HG02678 (cell line): ENCODE data around the gene COL6A3.
"Not testable (repeated sequence)": the region's sequence is repeated elsewhere in the genome, so short reads cannot be mapped to it uniquely, and the experiment has no call there.

Experiments
- ATAC-seq: cut with Tn5 transposase; IDR thresholded peaks from one replicate; pipeline ENCODE4 v1.9.1; 2021; ENCODE audit warnings: mild to moderate bottlenecking, moderate library complexity; ENCODE audit not compliant: unreplicated experiment

The COL6A3 gene

GRCh38 chr2:237390235-237390634 lies 23.7 kb downstream of the COL6A3 start:
- ATAC-seq = no peak

GRCh38 chr2:237389831-237390230 lies 24.1 kb downstream of the COL6A3 start:
- ATAC-seq = no peak

GRCh38 chr2:237388036-237388435 lies 25.9 kb downstream of the COL6A3 start:
- ATAC-seq = no peak

GRCh38 chr2:237384672-237385020 lies 29.3 kb downstream of the COL6A3 start:
- no peak for ATAC-seq

- no peak for ATAC-seq
Observed at GRCh38 chr2:237383991-237384671, 29.8 kb downstream of the COL6A3 start.

GRCh38 chr2:237380768-237381167 lies 33.2 kb downstream of the COL6A3 start:
- no peak for ATAC-seq

- no peak for ATAC-seq
Observed at GRCh38 chr2:237379636-237380035, 34.3 kb downstream of the COL6A3 start.

- ATAC-seq = no peak
Observed at GRCh38 chr2:237378650-237379049, 35.3 kb downstream of the COL6A3 start.

- no peak for ATAC-seq
Observed at GRCh38 chr2:237374284-237375060, 39.5 kb downstream of the COL6A3 start.

- no peak for ATAC-seq
Observed at GRCh38 chr2:237371856-237372255, 42.1 kb downstream of the COL6A3 start.

- no peak for ATAC-seq
Observed at GRCh38 chr2:237365671-237366070, 48.3 kb downstream of the COL6A3 start.

GRCh38 chr2:237364655-237365054 lies 49.3 kb downstream of the COL6A3 start:
- ATAC-seq = no peak

GRCh38 chr2:237361194-237362004 lies 52.6 kb downstream of the COL6A3 start:
- ATAC-seq = no peak

GRCh38 chr2:237359894-237360780 lies 53.8 kb downstream of the COL6A3 start:
- no peak for ATAC-seq

- no peak for ATAC-seq
Observed at GRCh38 chr2:237359518-237359840, 54.5 kb downstream of the COL6A3 start.

- ATAC-seq = no peak
Observed at GRCh38 chr2:237358721-237359517, 55.0 kb downstream of the COL6A3 start.

- ATAC-seq = no peak
Observed at GRCh38 chr2:237355701-237356100, 58.3 kb downstream of the COL6A3 start.

GRCh38 chr2:237354892-237355291 lies 59.1 kb downstream of the COL6A3 start:
- ATAC-seq = no peak

GRCh38 chr2:237354172-237354571 lies 59.8 kb downstream of the COL6A3 start:
- not testable (repeated sequence) for ATAC-seq

- ATAC-seq = no peak
Observed at GRCh38 chr2:237353215-237353614, 60.7 kb downstream of the COL6A3 start.
